ENCODE measurements around the gene TMEM163. TPM values are rescaled to one million over a fixed set of nuclear protein-coding genes. Genes with fewer than 3 reads are reported as not detected.

TMEM163 gene
- total and polyA plus RNA-seq, 4 donors = 5.8 to 46.9 (median 29.8) TPM

DNA sequence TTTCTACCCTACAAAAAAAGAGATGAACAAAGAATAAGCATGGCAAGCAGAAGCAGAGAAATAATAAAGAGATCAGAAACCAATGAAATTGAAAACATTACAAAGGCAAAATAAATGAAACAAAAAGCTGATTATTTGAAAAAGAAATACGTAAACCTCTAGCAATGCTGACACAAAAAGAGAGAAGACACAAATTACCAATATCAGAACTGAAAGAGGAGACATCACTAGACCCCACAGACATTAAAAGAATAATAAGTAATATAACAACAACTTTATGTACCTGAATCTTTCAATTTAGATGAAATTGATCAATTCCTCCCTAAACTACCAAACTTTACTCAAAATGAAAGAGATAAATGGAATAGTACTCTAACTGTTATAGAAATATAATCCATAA is 75.9 kb downstream of the TMEM163 start:
- H3K36me3 ChIP-seq (ENCODE audit: control insufficient read depth in 4 of 4, insufficient read depth in 4 of 4, low read length in 4 of 4) = no peaks in the 10 kb centered on the region
- H3K9me3 ChIP-seq (ENCODE audit: control insufficient read depth in 4 of 4, insufficient read depth in 3 of 4, low read length in 3 of 4) = no peaks in the 10 kb centered on the region
- DNase-seq (no peak), ATAC-seq (ENCODE audit: insufficient read depth, low FRiP score) (no peak)
- H3K4me3 ChIP-seq = no peak overlapping the region
- H3K27ac ChIP-seq (ENCODE audit: low read depth in 1 of 2, low read length in 1 of 2) = no peak overlapping the region
- no peaks in the 10 kb centered on the region for H3K4me1 ChIP-seq (ENCODE audit: control insufficient read depth in 5 of 5, insufficient read depth in 5 of 5, low read length in 5 of 5)
- H3K9ac ChIP-seq (ENCODE audit: insufficient read depth in 1 of 2, low read length in 2 of 2) = no peak overlapping the region
- no peaks in the 10 kb centered on the region for H3K27me3 ChIP-seq (ENCODE audit: control insufficient read depth in 3 of 3, insufficient read depth in 3 of 3, low read length in 2 of 3)
- TF ChIP-seq, protein P1, sequence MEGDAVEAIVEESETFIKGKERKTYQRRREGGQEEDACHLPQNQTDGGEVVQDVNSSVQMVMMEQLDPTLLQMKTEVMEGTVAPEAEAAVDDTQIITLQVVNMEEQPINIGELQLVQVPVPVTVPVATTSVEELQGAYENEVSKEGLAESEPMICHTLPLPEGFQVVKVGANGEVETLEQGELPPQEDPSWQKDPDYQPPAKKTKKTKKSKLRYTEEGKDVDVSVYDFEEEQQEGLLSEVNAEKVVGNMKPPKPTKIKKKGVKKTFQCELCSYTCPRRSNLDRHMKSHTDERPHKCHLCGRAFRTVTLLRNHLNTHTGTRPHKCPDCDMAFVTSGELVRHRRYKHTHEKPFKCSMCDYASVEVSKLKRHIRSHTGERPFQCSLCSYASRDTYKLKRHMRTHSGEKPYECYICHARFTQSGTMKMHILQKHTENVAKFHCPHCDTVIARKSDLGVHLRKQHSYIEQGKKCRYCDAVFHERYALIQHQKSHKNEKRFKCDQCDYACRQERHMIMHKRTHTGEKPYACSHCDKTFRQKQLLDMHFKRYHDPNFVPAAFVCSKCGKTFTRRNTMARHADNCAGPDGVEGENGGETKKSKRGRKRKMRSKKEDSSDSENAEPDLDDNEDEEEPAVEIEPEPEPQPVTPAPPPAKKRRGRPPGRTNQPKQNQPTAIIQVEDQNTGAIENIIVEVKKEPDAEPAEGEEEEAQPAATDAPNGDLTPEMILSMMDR (IDR thresholded peaks at IDR 0.05; ENCODE audit: control extremely low read depth, extremely low read depth) = no peak
- WGBS, 2 donors = 98 to 100% methylated on average over 1 of the region's 1 CpG

DNA sequence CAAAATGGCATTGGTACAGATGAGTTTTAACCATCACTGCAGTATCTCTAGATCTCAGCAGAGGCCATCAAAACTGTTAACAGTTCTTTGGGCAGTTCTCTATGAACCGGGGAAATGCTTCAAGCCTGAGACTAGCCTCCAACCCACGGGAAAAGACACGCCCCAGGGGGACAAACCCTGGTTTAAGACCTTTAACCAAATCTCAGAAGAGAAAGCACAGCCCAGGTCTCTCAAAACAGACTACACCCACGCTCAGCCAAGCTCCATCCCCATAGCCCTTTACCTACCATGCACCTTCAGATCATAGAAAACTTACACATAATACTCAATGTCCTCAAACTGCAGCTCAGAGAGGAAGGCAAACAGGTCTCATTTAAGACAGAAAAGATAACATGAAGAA is 78.3 kb downstream of the TMEM163 start:
- no peak for ATAC-seq (ENCODE audit: insufficient read depth, low FRiP score)
- WGBS, 2 donors = 81 to 86% methylated on average over 4 of the region's 4 CpGs

DNA sequence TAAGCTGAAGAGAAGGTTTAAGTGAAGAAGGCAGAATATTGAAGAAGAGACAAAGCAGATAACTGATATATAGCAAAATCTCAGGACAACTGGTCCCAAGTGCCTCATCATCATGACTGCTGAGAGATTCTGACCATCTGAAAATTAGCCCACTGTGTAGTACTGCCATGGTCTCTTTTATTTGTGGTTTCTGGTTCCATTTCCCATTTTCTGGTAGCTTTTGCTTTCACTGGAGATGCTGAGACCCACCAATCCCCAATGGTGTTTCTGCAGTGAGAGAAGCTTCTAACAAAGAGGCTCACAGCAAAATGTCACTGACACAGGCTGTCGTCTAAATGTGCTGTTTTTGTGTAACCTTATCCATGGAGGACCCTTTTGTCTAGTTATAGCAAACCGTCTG is 79.5 kb downstream of the TMEM163 start:
- Histone ChIP-seq H3K9ac (ENCODE audit: insufficient read depth in 1 of 2, low read length in 2 of 2) (no peak overlapping the region), H3K4me1 (ENCODE audit: control insufficient read depth in 5 of 5, insufficient read depth in 5 of 5, low read length in 5 of 5) (no peaks in the 10 kb centered on the region), H3K27ac (ENCODE audit: low read depth in 1 of 2, low read length in 1 of 2) (no peak overlapping the region), H3K27me3 (ENCODE audit: control insufficient read depth in 3 of 3, insufficient read depth in 3 of 3, low read length in 2 of 3) (no peaks in the 10 kb centered on the region), H3K4me3 (no peak overlapping the region), H3K9me3 (ENCODE audit: control insufficient read depth in 4 of 4, insufficient read depth in 3 of 4, low read length in 3 of 4) (peaks cover 0 to 2% (median 0%) of the 10 kb centered on the region in 4 donors), H3K36me3 (ENCODE audit: control insufficient read depth in 4 of 4, insufficient read depth in 4 of 4, low read length in 4 of 4) (no peaks in the 10 kb centered on the region)
- TF ChIP-seq, protein P1 (IDR thresholded peaks at IDR 0.05; ENCODE audit: control extremely low read depth, extremely low read depth) = no peak
- DNase-seq (no peak), ATAC-seq (ENCODE audit: insufficient read depth, low FRiP score) (no peak)
- 78 to 80% methylated on average over 2 of the region's 2 CpGs for WGBS, 2 donors

More for the DNA sequence above, 78.3 kb downstream of the TMEM163 start:
- Histone ChIP-seq H3K9me3 (ENCODE audit: control insufficient read depth in 4 of 4, insufficient read depth in 3 of 4, low read length in 3 of 4) (peaks cover 0 to 2% (median 0%) of the 10 kb centered on the region in 4 donors), H3K27me3 (ENCODE audit: control insufficient read depth in 3 of 3, insufficient read depth in 3 of 3, low read length in 2 of 3) (no peaks in the 10 kb centered on the region), H3K36me3 (ENCODE audit: control insufficient read depth in 4 of 4, insufficient read depth in 4 of 4, low read length in 4 of 4) (no peaks in the 10 kb centered on the region), H3K4me3 (no peak overlapping the region), H3K9ac (ENCODE audit: insufficient read depth in 1 of 2, low read length in 2 of 2) (no peak overlapping the region), H3K4me1 (ENCODE audit: control insufficient read depth in 5 of 5, insufficient read depth in 5 of 5, low read length in 5 of 5) (no peaks in the 10 kb centered on the region), H3K27ac (ENCODE audit: low read depth in 1 of 2, low read length in 1 of 2) (no peak overlapping the region)
- TF ChIP-seq, protein P1 (IDR thresholded peaks at IDR 0.05; ENCODE audit: control extremely low read depth, extremely low read depth) = no peak
- no peak for DNase-seq

DNA sequence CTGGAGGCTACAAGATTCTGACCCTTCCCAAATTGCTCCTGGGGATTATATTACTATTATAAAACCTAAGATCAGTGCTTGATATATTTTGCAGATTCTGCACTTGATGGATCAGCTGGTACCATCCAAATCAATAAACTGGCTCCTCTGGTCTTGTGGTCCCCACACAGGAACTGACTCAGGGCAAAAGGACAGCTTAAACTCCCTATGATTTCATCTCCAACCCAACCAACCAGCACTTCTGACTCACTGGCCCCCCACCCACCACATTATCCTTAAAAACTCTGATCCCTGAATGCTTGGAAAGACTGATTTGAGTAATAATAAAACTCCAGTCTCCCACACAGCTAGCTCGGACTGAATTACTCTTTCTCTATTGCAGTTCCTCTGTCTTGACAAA is 82.1 kb downstream of the TMEM163 start:
- DNase-seq (no peak), ATAC-seq (ENCODE audit: insufficient read depth, low FRiP score) (no peak)
- peaks cover 0 to 2% (median 0%) of the 10 kb centered on the region in 4 donors for H3K9me3 ChIP-seq (ENCODE audit: control insufficient read depth in 4 of 4, insufficient read depth in 3 of 4, low read length in 3 of 4)
- no peak overlapping the region for H3K9ac ChIP-seq (ENCODE audit: insufficient read depth in 1 of 2, low read length in 2 of 2)
- 81 to 91% methylated on average over 1 of the region's 1 CpG for WGBS, 2 donors
- H3K4me3 ChIP-seq = no peak overlapping the region
- TF ChIP-seq, protein P1 (IDR thresholded peaks at IDR 0.05; ENCODE audit: control extremely low read depth, extremely low read depth) = no peak
- no peaks in the 10 kb centered on the region for H3K4me1 ChIP-seq (ENCODE audit: control insufficient read depth in 5 of 5, insufficient read depth in 5 of 5, low read length in 5 of 5)
- no peaks in the 10 kb centered on the region for H3K36me3 ChIP-seq (ENCODE audit: control insufficient read depth in 4 of 4, insufficient read depth in 4 of 4, low read length in 4 of 4)
- H3K27me3 ChIP-seq (ENCODE audit: control insufficient read depth in 3 of 3, insufficient read depth in 3 of 3, low read length in 2 of 3) = no peaks in the 10 kb centered on the region
- no peak overlapping the region for H3K27ac ChIP-seq (ENCODE audit: low read depth in 1 of 2, low read length in 1 of 2)
